PC-9 (cell line): Measurements from ENCODE around the gene TNFRSF14. TPM values are rescaled to one million over a fixed set of nuclear protein-coding genes. Genes with fewer than 3 reads are reported as not detected.
A peak's percentile ranks its signal among the peaks of the same experiment; 100 is the strongest.

Experiments
- BruUV-seq: library from RNA; stranded (reverse); fragments of 400-500 nt; replicated peaks from 2 replicates; lab custom pipeline; 2021; lab: Mats Ljungman, UMichigan
- CTCF ChIA-PET: fragments of 300-600 bp; sonication (Branson Sonifier 250); formaldehyde crosslinking; loops from one replicate; lab custom pipeline; 2022; ENCODE audit warnings: antibody characterized with exemption; lab: Charles Lee
- POLR2A ChIA-PET: fragments of 300-600 bp; sonication (Branson Sonifier 250); formaldehyde crosslinking; loops from one replicate; lab custom pipeline; 2022; ENCODE audit warnings: antibody characterized with exemption; ENCODE audit not compliant: unreplicated experiment; lab: Charles Lee
- DNase-seq, 2 experiments: peaks; one replicate each; pipeline versions ENCODE4 v3.0.0 to v3.0.0-alpha.2; 2015 to 2022; ENCODE audit warnings: mixed read lengths in 1 of 2
- H2AFZ ChIP-seq: fragments of 200-600 bp; sonication (generic); 2 replicates; pipeline ENCODE4 v1.8.1; 2017; ENCODE audit warnings: antibody characterized with exemption
- H3F3A ChIP-seq: fragments of 200-600 bp; sonication (generic); 2 replicates; pipeline ENCODE4 v1.8.1; 2017; ENCODE audit warnings: antibody characterized with exemption, mild to moderate bottlenecking, low read depth; ENCODE audit not compliant: insufficient read depth
- H3K27ac ChIP-seq: fragments of 200-600 bp; sonication (generic); 2 replicates; pipeline ENCODE4 v1.6.1; 2016; ENCODE audit warnings: mixed run types
- H3K27me3 ChIP-seq: fragments of 200-600 bp; sonication (generic); 2 replicates; pipeline ENCODE4 v1.6.1; 2016; ENCODE audit warnings: low read depth, mixed run types; ENCODE audit not compliant: insufficient read depth
- H3K36me3 ChIP-seq: fragments of 200-600 bp; sonication (generic); 2 replicates; pipeline ENCODE4 v1.6.1; 2016; ENCODE audit warnings: low read depth, mixed run types
- H3K4me1 ChIP-seq: fragments of 200-600 bp; sonication (generic); replicated peaks from 2 replicates; pipeline ENCODE4 v1.6.1; 2016; ENCODE audit warnings: mixed run types; ENCODE audit not compliant: insufficient read depth
- H3K4me2 ChIP-seq: fragments of 200-600 bp; sonication (generic); 2 replicates; pipeline ENCODE4 v1.6.1; 2017; ENCODE audit warnings: mixed run types
- H3K4me3 ChIP-seq: fragments of 200-600 bp; sonication (generic); 2 replicates; pipeline ENCODE4 v1.6.1; 2016; ENCODE audit warnings: mixed run types
- H3K79me2 ChIP-seq: fragments of 200-600 bp; sonication (generic); 2 replicates; pipeline ENCODE4 v1.6.1; 2017; ENCODE audit warnings: low read depth, mixed run types
- H3K9me2 ChIP-seq: fragments of 200-600 bp; sonication (generic); 2 replicates; pipeline ENCODE4 v1.8.1; 2017; ENCODE audit warnings: mild to moderate bottlenecking; ENCODE audit not compliant: insufficient read depth
- H3K9me3 ChIP-seq: fragments of 200-600 bp; sonication (generic); 2 replicates; pipeline ENCODE4 v1.8.1; 2016; ENCODE audit warnings: low read depth; ENCODE audit not compliant: insufficient read depth
- H4K20me1 ChIP-seq: fragments of 200-600 bp; sonication (generic); 2 replicates; pipeline ENCODE4 v1.8.1; 2017; ENCODE audit not compliant: insufficient read depth
- EZH2 ChIP-seq: fragments of 200-600 bp; sonication (generic); IDR thresholded peaks from 2 replicates; pipeline ENCODE4 v1.8.0; 2017; ENCODE audit warnings: antibody characterized with exemption, low read depth
- intact Hi-C: fragments of 100-400 bp; cut with micrococcal nuclease; formaldehyde crosslinking; loops from one replicate; pipeline ENCODE4 v1.10.0; 2022; ENCODE audit not compliant: unreplicated experiment
- total RNA-seq: library from RNA; stranded (reverse); gene quantifications from 2 replicates; pipeline ENCODE4 v1.2.3, GENCODE V29; 2021
- TF ChIP-seq, protein P1 (sequence below): fragments of 200-600 bp; sonication (generic); conservative IDR thresholded peaks from 2 replicates; pipeline ENCODE4 v1.6.1; 2017; ENCODE audit warnings: mixed run types, antibody characterized with exemption, mild to moderate bottlenecking, moderate library complexity

The TNFRSF14 gene
- total RNA-seq, 1 experiment from 2014 or later: 9.9 TPM

DNA sequence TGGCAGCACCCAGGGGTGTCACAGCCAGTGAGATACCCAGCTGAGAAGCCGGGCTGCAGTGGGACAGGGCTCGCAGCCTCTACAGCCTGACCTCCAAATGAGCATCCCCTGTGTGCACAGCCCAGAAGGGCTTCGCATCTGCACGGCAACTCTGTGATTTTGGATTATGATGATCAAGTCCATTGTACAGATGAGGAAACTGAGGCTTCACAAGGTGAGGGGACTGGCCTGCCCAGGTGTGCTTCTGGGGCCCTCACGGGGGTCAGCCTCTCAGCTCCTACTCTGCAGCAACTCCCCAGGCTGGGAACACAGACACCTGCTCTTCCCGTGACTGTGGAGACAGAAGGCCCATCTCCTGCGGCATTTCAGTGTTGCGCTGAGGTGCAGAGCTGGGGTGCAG, 17.3 kb upstream of the TNFRSF14 start:
- CTCF ChIA-PET: no interaction called here
- Histone ChIP-seq H3K27me3 (no peaks in the 10 kb centered on the region), H3K4me2 (no peak overlapping the region), H3K9me3 (no peaks in the 10 kb centered on the region), H3K9me2 (no peaks in the 10 kb centered on the region), H4K20me1 (no peaks in the 10 kb centered on the region), H3K36me3 (no peaks in the 10 kb centered on the region), H3K4me3 (no peak overlapping the region), H3K27ac (no peak overlapping the region), H3K4me1 (peaks cover 26% of the 10 kb centered on the region), H3K79me2 (no peaks in the 10 kb centered on the region), H2AFZ (no peak overlapping the region), H3F3A (peaks cover 19% of the 10 kb centered on the region; the same call in 1 of the 2 replicates)
- intact Hi-C loops: loop anchor here (10.0 kb wide), 1 partner anchor 224 kb away; no protein-coding TSS in a partner anchor
- no TSS peak for BruUV-seq
- POLR2A ChIA-PET: no interaction called here
- DNase-seq: no peak
- TF ChIP-seq, protein P1, sequence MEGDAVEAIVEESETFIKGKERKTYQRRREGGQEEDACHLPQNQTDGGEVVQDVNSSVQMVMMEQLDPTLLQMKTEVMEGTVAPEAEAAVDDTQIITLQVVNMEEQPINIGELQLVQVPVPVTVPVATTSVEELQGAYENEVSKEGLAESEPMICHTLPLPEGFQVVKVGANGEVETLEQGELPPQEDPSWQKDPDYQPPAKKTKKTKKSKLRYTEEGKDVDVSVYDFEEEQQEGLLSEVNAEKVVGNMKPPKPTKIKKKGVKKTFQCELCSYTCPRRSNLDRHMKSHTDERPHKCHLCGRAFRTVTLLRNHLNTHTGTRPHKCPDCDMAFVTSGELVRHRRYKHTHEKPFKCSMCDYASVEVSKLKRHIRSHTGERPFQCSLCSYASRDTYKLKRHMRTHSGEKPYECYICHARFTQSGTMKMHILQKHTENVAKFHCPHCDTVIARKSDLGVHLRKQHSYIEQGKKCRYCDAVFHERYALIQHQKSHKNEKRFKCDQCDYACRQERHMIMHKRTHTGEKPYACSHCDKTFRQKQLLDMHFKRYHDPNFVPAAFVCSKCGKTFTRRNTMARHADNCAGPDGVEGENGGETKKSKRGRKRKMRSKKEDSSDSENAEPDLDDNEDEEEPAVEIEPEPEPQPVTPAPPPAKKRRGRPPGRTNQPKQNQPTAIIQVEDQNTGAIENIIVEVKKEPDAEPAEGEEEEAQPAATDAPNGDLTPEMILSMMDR: no peak
- TF ChIP-seq EZH2: no peak

DNA sequence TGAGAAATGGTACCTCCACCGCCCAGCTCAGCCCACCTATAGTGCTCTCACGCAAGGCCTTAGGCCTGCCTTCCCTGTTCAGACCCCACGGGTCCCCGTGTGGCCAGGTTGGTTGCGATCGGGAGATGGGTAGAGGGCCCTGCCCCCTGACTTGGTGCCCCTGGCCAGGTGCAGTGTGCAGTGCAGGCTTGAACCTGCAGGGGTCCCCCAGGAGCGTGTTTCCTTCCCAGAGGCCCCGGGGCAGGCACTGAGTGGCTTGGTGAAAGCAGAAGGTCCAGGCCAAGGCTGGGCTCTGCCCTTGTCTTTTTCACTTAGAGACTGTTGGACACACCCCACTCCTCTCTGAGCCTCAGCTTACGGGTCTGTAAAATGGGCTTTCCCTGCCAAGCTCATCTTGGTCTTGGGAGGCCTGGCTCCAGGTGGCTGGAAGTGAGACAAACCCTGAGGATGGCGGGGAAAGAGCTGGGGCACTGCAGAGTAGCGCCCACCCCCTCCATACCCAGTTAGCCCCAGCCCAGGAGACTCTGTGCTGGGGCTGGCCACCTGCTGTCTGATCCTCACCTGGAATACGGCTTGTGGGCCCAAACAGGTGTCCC, 16.8 kb upstream of the TNFRSF14 start:
- TF ChIP-seq EZH2: no peak
- TF ChIP-seq, protein P1: peak; percentile 60
- no peak overlapping the region for H2AFZ ChIP-seq
- peaks cover 20% of the 10 kb centered on the region for H3K4me1 ChIP-seq
- ChIA-PET POLR2A (no interaction called here), CTCF (no interaction called here)
- H3F3A ChIP-seq: peaks cover 19% of the 10 kb centered on the region; the same call in 1 of the 2 replicates
- no peaks in the 10 kb centered on the region for H3K36me3 ChIP-seq
- H3K27ac ChIP-seq: no peak overlapping the region
- BruUV-seq: no TSS peak
- intact Hi-C loops: loop anchor here (10.0 kb wide), 1 partner anchor 225 kb away; no protein-coding TSS in a partner anchor
- no peak for DNase-seq
- H3K4me3 ChIP-seq: no peak overlapping the region
- H3K9me2 ChIP-seq: no peaks in the 10 kb centered on the region
- H3K9me3 ChIP-seq: no peaks in the 10 kb centered on the region
- H3K4me2 ChIP-seq: no peak overlapping the region
- H3K79me2 ChIP-seq: no peaks in the 10 kb centered on the region
- H4K20me1 ChIP-seq: no peaks in the 10 kb centered on the region
- no peaks in the 10 kb centered on the region for H3K27me3 ChIP-seq

DNA sequence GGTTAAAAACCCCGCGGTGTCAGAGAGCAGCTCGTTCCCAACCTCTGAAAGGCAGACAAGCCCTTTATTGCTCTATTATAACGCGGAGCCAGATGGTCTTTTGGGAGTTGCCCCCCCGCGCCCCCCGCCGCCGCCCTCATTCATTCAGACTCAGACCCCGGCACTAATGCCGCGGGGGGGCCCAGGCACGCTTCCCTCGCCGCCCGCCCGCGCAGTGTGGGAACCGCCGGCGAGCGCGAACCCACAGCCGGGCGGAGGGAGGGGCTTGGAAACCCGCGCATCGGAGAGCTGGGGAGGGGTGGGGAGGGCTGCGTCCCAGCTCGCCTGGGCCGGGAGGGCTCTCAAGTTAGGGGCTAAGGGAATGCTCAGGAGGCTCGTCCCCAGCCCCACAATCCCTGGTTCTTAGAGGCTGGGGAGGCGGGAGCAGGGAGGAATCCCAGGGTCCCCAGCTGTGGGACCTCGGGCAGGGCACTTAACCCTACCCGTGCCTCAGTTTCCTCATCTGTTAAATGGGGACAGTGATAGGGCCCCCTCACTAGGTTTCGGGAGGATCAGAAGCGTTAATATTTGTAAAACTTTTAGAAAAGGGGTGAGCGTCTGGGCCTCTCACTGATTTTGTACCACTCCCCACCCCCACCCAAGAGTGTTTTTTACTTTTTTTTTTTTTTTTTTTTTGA, 15.2 kb upstream of the TNFRSF14 start:
- TF ChIP-seq, protein P1: no peak
- no peak for TF ChIP-seq EZH2
- POLR2A ChIA-PET: interaction anchor here (0.6 kb wide), 1 partner anchor 121 kb away, joined by 10 read pairs; no protein-coding TSS in a partner anchor
- no peaks in the 10 kb centered on the region for H3K9me3 ChIP-seq
- H3K9me2 ChIP-seq: no peaks in the 10 kb centered on the region
- no peaks in the 10 kb centered on the region for H4K20me1 ChIP-seq
- no peak overlapping the region for H3K27ac ChIP-seq
- CTCF ChIA-PET: no interaction called here
- H3F3A ChIP-seq: peaks cover 24% of the 10 kb centered on the region; the same call in 1 of the 2 replicates
- BruUV-seq: no TSS peak
- no peak overlapping the region for H2AFZ ChIP-seq
- no peak overlapping the region for H3K4me3 ChIP-seq
- no peaks in the 10 kb centered on the region for H3K79me2 ChIP-seq
- intact Hi-C loops: loop anchor here (10.0 kb wide), 1 partner anchor 104 kb away; no protein-coding TSS in a partner anchor
- DNase-seq: no peak
- H3K4me1 ChIP-seq: peaks cover 21% of the 10 kb centered on the region
- H3K36me3 ChIP-seq: no peaks in the 10 kb centered on the region
- H3K27me3 ChIP-seq: no peaks in the 10 kb centered on the region
- peak overlapping the region; percentile 19; the same call in 1 of the 2 replicates for H3K4me2 ChIP-seq
